Activated naive CD8-positive, alpha-beta T cell treated with anti-CD3 and anti-CD28 coated beads, Interleukin-2, amount 50 U/mL, for 24 hours (primary cell): ENCODE results near the gene CHADL.

Experiments
- ATAC-seq: fragments of 150-1000 bp; cut with Tn5 transposase; one replicate; pipeline ENCODE4 v1.10.0; 2021
- DNase-seq: peaks from one replicate; pipeline ENCODE4 v3.0.0; 2021
- H3K27ac Mint-ChIP-seq: one replicate; pipeline ENCODE4 v1.8.0; 2021; ENCODE audit warnings: mild to moderate bottlenecking, mixed read lengths
- H3K27me3 Mint-ChIP-seq: one replicate; pipeline ENCODE4 v1.8.0; 2021; ENCODE audit warnings: mixed read lengths
- H3K36me3 Mint-ChIP-seq: one replicate; pipeline ENCODE4 v1.8.0; 2021; ENCODE audit warnings: low read depth, mixed read lengths
- H3K4me1 Mint-ChIP-seq: one replicate; pipeline ENCODE4 v1.8.0; 2021; ENCODE audit warnings: mixed read lengths
- H3K4me3 Mint-ChIP-seq: one replicate; pipeline ENCODE4 v1.8.0; 2021; ENCODE audit warnings: mild to moderate bottlenecking, moderate library complexity, mixed read lengths
- H3K9me3 Mint-ChIP-seq: one replicate; pipeline ENCODE4 v1.8.0; 2021; ENCODE audit warnings: mixed read lengths

CHADL gene

GRCh38 chr22:41240377-41241132 is at the start of gene CHADL:
CHADL (minus strand) TSS chr22:41240931; CDS start chr22:41240881, 50 bp downstream.
- no peak within 1 kb of the TSS for H3K27ac Mint-ChIP-seq
- H3K4me1 Mint-ChIP-seq, result peaks cover 7% of the 10 kb centered on the region
- no peaks in the 10 kb centered on the region for H3K36me3 Mint-ChIP-seq
- H3K9me3 Mint-ChIP-seq, result no peaks in the 10 kb centered on the region
- DNase-seq (no peak), ATAC-seq (no peak)
- H3K27me3 Mint-ChIP-seq, result peaks cover 3% of the 10 kb centered on the region
- H3K4me3 Mint-ChIP-seq, result no peak within 1 kb of the TSS

- no peak overlapping the region for H3K27ac Mint-ChIP-seq
- H3K4me1 Mint-ChIP-seq, result peaks cover 20% of the 10 kb centered on the region
- H3K27me3 Mint-ChIP-seq, result no peaks in the 10 kb centered on the region
- ATAC-seq, result no peak
- no peaks in the 10 kb centered on the region for H3K9me3 Mint-ChIP-seq
- no peak overlapping the region for H3K4me3 Mint-ChIP-seq
- no peak for DNase-seq
- H3K36me3 Mint-ChIP-seq, result peaks cover 5% of the 10 kb centered on the region
Measured at GRCh38 chr22:41289671-41290070, 48.9 kb upstream of the CHADL start.

- peaks cover 29% of the 10 kb centered on the region for H3K4me1 Mint-ChIP-seq
- H3K36me3 Mint-ChIP-seq, result peaks cover 9% of the 10 kb centered on the region
- H3K4me3 Mint-ChIP-seq, result peak overlapping the region; percentile 53
- no peaks in the 10 kb centered on the region for H3K9me3 Mint-ChIP-seq
- DNase-seq (no peak), ATAC-seq (no peak)
- H3K27me3 Mint-ChIP-seq, result no peaks in the 10 kb centered on the region
- no peak overlapping the region for H3K27ac Mint-ChIP-seq
Measured at GRCh38 chr22:41288245-41288946, 47.7 kb upstream of the CHADL start.

GRCh38 chr22:41286639-41287091 is 45.9 kb upstream of the CHADL start:
- peaks cover 37% of the 10 kb centered on the region for H3K4me1 Mint-ChIP-seq
- no peak for ATAC-seq
- peak; percentile 42 for DNase-seq

GRCh38 chr22:41285820-41286638 is 45.3 kb upstream of the CHADL start, which contains the start of gene RANGAP1:
RANGAP1 (minus strand) TSS chr22:41286187; CDS start chr22:41281044, 5,143 bp downstream.
- H3K27me3 Mint-ChIP-seq, result no peaks in the 10 kb centered on the region

More at GRCh38 chr22:41286639-41287091, 45.9 kb upstream of the CHADL start:
- Mint-ChIP-seq H3K4me3 (peak overlapping the region; percentile 86), H3K36me3 (peaks cover 17% of the 10 kb centered on the region), H3K27me3 (no peaks in the 10 kb centered on the region), H3K9me3 (no peaks in the 10 kb centered on the region), H3K27ac (peak overlapping the region; percentile 81)

GRCh38 chr22:41285441-41285819 is 44.7 kb upstream of the CHADL start:
- DNase-seq (peak; percentile 89), ATAC-seq (peak; percentile 75)
- Mint-ChIP-seq H3K36me3 (peaks cover 27% of the 10 kb centered on the region), H3K27me3 (no peaks in the 10 kb centered on the region), H3K27ac (peak overlapping the region; percentile 81), H3K4me1 (peaks cover 43% of the 10 kb centered on the region), H3K4me3 (peak overlapping the region; percentile 86), H3K9me3 (no peaks in the 10 kb centered on the region)

More at GRCh38 chr22:41285820-41286638, 45.3 kb upstream of the CHADL start, which contains the start of gene RANGAP1:
- peak; percentile 96 for ATAC-seq
- H3K36me3 Mint-ChIP-seq, result peaks cover 21% of the 10 kb centered on the region
- H3K4me1 Mint-ChIP-seq, result peaks cover 38% of the 10 kb centered on the region
- peak within 1 kb of the TSS; percentile 81 for H3K27ac Mint-ChIP-seq
- no peaks in the 10 kb centered on the region for H3K9me3 Mint-ChIP-seq
- peak within 1 kb of the TSS; percentile 86 for H3K4me3 Mint-ChIP-seq
- DNase-seq, result peak; percentile 97

- Mint-ChIP-seq H3K4me1 (peaks cover 43% of the 10 kb centered on the region), H3K4me3 (peak overlapping the region; percentile 86), H3K27me3 (no peaks in the 10 kb centered on the region), H3K36me3 (peaks cover 29% of the 10 kb centered on the region), H3K9me3 (no peaks in the 10 kb centered on the region), H3K27ac (peak overlapping the region; percentile 81)
- DNase-seq (no peak), ATAC-seq (no peak)
Measured at GRCh38 chr22:41284465-41284864, 43.7 kb upstream of the CHADL start.

- peaks cover 46% of the 10 kb centered on the region for H3K36me3 Mint-ChIP-seq
- peaks cover 29% of the 10 kb centered on the region for H3K4me1 Mint-ChIP-seq
- ATAC-seq (no peak), DNase-seq (no peak)
- no peaks in the 10 kb centered on the region for H3K9me3 Mint-ChIP-seq
- no peak overlapping the region for H3K4me3 Mint-ChIP-seq
- H3K27ac Mint-ChIP-seq, result no peak overlapping the region
- H3K27me3 Mint-ChIP-seq, result no peaks in the 10 kb centered on the region
Measured at GRCh38 chr22:41280854-41281253, 40.1 kb upstream of the CHADL start.

- H3K27ac Mint-ChIP-seq, result no peak overlapping the region
- H3K36me3 Mint-ChIP-seq, result peaks cover 47% of the 10 kb centered on the region
- H3K27me3 Mint-ChIP-seq, result no peaks in the 10 kb centered on the region
- no peaks in the 10 kb centered on the region for H3K9me3 Mint-ChIP-seq
- H3K4me1 Mint-ChIP-seq, result peaks cover 27% of the 10 kb centered on the region
- DNase-seq (no peak), ATAC-seq (no peak)
- no peak overlapping the region for H3K4me3 Mint-ChIP-seq
Measured at GRCh38 chr22:41280065-41280464, 39.3 kb upstream of the CHADL start.

GRCh38 chr22:41274856-41275255 is 34.1 kb upstream of the CHADL start:
- ATAC-seq, result no peak
- H3K4me1 Mint-ChIP-seq, result no peaks in the 10 kb centered on the region
- peaks cover 58% of the 10 kb centered on the region for H3K36me3 Mint-ChIP-seq
- no peaks in the 10 kb centered on the region for H3K27me3 Mint-ChIP-seq
- H3K27ac Mint-ChIP-seq, result no peak overlapping the region
- no peaks in the 10 kb centered on the region for H3K9me3 Mint-ChIP-seq
- no peak overlapping the region for H3K4me3 Mint-ChIP-seq
- no peak for DNase-seq

- Mint-ChIP-seq H3K4me1 (no peaks in the 10 kb centered on the region), H3K27me3 (no peaks in the 10 kb centered on the region), H3K36me3 (peaks cover 62% of the 10 kb centered on the region), H3K27ac (no peak overlapping the region), H3K4me3 (no peak overlapping the region), H3K9me3 (no peaks in the 10 kb centered on the region)
- ATAC-seq (no peak), DNase-seq (no peak)
Measured at GRCh38 chr22:41273128-41273527, 32.4 kb upstream of the CHADL start.

- no peaks in the 10 kb centered on the region for H3K4me1 Mint-ChIP-seq
- H3K27me3 Mint-ChIP-seq, result no peaks in the 10 kb centered on the region
- no peak overlapping the region for H3K27ac Mint-ChIP-seq
- H3K36me3 Mint-ChIP-seq, result peaks cover 59% of the 10 kb centered on the region
- no peak for ATAC-seq
- no peaks in the 10 kb centered on the region for H3K9me3 Mint-ChIP-seq
- DNase-seq, result no peak
- H3K4me3 Mint-ChIP-seq, result no peak overlapping the region
Measured at GRCh38 chr22:41271787-41272186, 31.1 kb upstream of the CHADL start.

GRCh38 chr22:41267958-41268357 is 27.2 kb upstream of the CHADL start:
- Mint-ChIP-seq H3K9me3 (no peaks in the 10 kb centered on the region), H3K27me3 (no peaks in the 10 kb centered on the region), H3K27ac (no peak overlapping the region), H3K4me1 (peaks cover 4% of the 10 kb centered on the region), H3K36me3 (peaks cover 59% of the 10 kb centered on the region), H3K4me3 (no peak overlapping the region)
- no peak for ATAC-seq
- no peak for DNase-seq

GRCh38 chr22:41264408-41264941 is 23.7 kb upstream of the CHADL start:
- Mint-ChIP-seq H3K27me3 (no peaks in the 10 kb centered on the region), H3K27ac (no peak overlapping the region), H3K9me3 (no peaks in the 10 kb centered on the region), H3K4me3 (no peak overlapping the region), H3K4me1 (peaks cover 4% of the 10 kb centered on the region), H3K36me3 (peaks cover 54% of the 10 kb centered on the region)
- DNase-seq, result no peak
- ATAC-seq, result no peak
